Neuronal stem cell (in vitro differentiated cells): ENCODE results near the gene IDE.

ENCODE experiments used
- DNase-seq: peaks from one replicate; pipeline ENCODE4 v3.0.0-alpha.2; 2013; ENCODE audit warnings: low spot score
- H2AFZ ChIP-seq: one replicate; pipeline ENCODE4 v1.6.1; 2013; ENCODE audit warnings: mild to moderate bottlenecking, low read length, inconsistent platforms
- H2AK5ac ChIP-seq: 2 replicates; pipeline ENCODE4 v1.6.1; 2013; ENCODE audit warnings: low read depth, mild to moderate bottlenecking, inconsistent platforms, low read length, moderate library complexity, mixed read lengths
- H2BK120ac ChIP-seq: 2 replicates; pipeline ENCODE4 v1.6.1; 2013; ENCODE audit warnings: low read depth, mild to moderate bottlenecking, inconsistent platforms, low read length, moderate library complexity, mixed read lengths
- H2BK12ac ChIP-seq: one replicate; pipeline ENCODE4 v1.6.1; 2013; ENCODE audit warnings: low read length, inconsistent platforms
- H2BK15ac ChIP-seq: 2 replicates; pipeline ENCODE4 v1.6.1; 2013; ENCODE audit warnings: mild to moderate bottlenecking, low read length, inconsistent platforms, mixed read lengths
- H2BK5ac ChIP-seq: one replicate; pipeline ENCODE4 v1.6.1; 2013; ENCODE audit warnings: inconsistent platforms, mild to moderate bottlenecking, low read length, moderate library complexity
- H3K14ac ChIP-seq: one replicate; pipeline ENCODE4 v1.6.1; 2013; ENCODE audit warnings: low read length, inconsistent platforms
- H3K18ac ChIP-seq: 2 replicates; pipeline ENCODE4 v1.6.1; 2013; ENCODE audit warnings: low read length, inconsistent platforms
- H3K23ac ChIP-seq: 2 replicates; pipeline ENCODE4 v1.6.1; 2013; ENCODE audit warnings: low read depth, mild to moderate bottlenecking, mixed read lengths, low read length, inconsistent platforms; ENCODE audit not compliant: poor library complexity
- H3K27ac ChIP-seq: replicated peaks from 3 replicates; pipeline ENCODE4 v1.5.1; 2013; ENCODE audit warnings: low read length, inconsistent platforms
- H3K27me3 ChIP-seq, 3 experiments: 2 replicates each; pipeline ENCODE4 v1.6.1; 2013; ENCODE audit warnings: low read length in 3 of 3, mild to moderate bottlenecking in 2 of 3, inconsistent platforms in 1 of 3, low read depth in 1 of 3, mixed read lengths in 1 of 3, moderate library complexity in 1 of 3; ENCODE audit not compliant: control insufficient read depth in 3 of 3, insufficient read depth in 3 of 3
- H3K36me3 ChIP-seq, 2 donors: replicated peaks in 1 of 2; 2 replicates each; pipeline ENCODE4 v1.6.1; 2013; ENCODE audit warnings: low read length in 2 of 2; ENCODE audit not compliant: control insufficient read depth in 2 of 2, insufficient read depth in 2 of 2
- H3K4ac ChIP-seq: 2 replicates; pipeline ENCODE4 v1.6.1; 2013; ENCODE audit warnings: inconsistent platforms, mild to moderate bottlenecking, low read length, moderate library complexity
- H3K4me1 ChIP-seq, 2 donors: 1 replicate in 1 of 2; 2 replicates in 1 of 2; pipeline ENCODE4 v1.6.1; 2013; ENCODE audit warnings: low read length in 2 of 2, low read depth in 1 of 2; ENCODE audit not compliant: control insufficient read depth in 2 of 2, insufficient read depth in 1 of 2
- H3K4me2 ChIP-seq: one replicate; pipeline ENCODE4 v1.6.1; 2013; ENCODE audit warnings: mild to moderate bottlenecking, low read length, inconsistent platforms; ENCODE audit not compliant: insufficient read depth, poor library complexity, severe bottlenecking
- H3K4me3 ChIP-seq, 2 donors: 2 replicates each; pipeline ENCODE4 v1.5.1; 2013; ENCODE audit warnings: low read length in 2 of 2, mild to moderate bottlenecking in 2 of 2, inconsistent platforms in 1 of 2, moderate library complexity in 1 of 2
- H3K79me1 ChIP-seq: one replicate; pipeline ENCODE4 v1.6.1; 2013; ENCODE audit warnings: low read depth, mild to moderate bottlenecking, inconsistent platforms, low read length, moderate library complexity
- H3K9ac ChIP-seq: one replicate; pipeline ENCODE4 v1.6.1; 2013; ENCODE audit warnings: mild to moderate bottlenecking, low read depth, low read length, inconsistent platforms; ENCODE audit not compliant: poor library complexity
- H3K9me3 ChIP-seq, 2 donors: replicated peaks in 1 of 2; 2 replicates each; pipeline versions ENCODE3 to v1.6.1; 2013; ENCODE audit warnings: low read length in 2 of 2, mild to moderate bottlenecking in 2 of 2, inconsistent platforms in 1 of 2, low read depth in 1 of 2, mixed read lengths in 1 of 2, moderate library complexity in 1 of 2; ENCODE audit not compliant: control insufficient read depth in 2 of 2, insufficient read depth in 1 of 2
- H4K8ac ChIP-seq: one replicate; pipeline ENCODE4 v1.6.1; 2013; ENCODE audit warnings: low read depth, mild to moderate bottlenecking, inconsistent platforms, low read length, moderate library complexity
- H4K91ac ChIP-seq: one replicate; pipeline ENCODE4 v1.6.1; 2013; ENCODE audit warnings: low read length, low read depth, mild to moderate bottlenecking, inconsistent platforms; ENCODE audit not compliant: poor library complexity
- WGBS, 2 donors: extraction: QIAGEN DNeasy Blood & Tissue Kit; methylation state at CpG; one replicate each; pipeline ENCODE4 v1.1.7; 2013; ENCODE audit warnings: missing lambda C conversion rate in 2 of 2, mixed read lengths in 1 of 2; ENCODE audit not compliant: insufficient read length in 2 of 2, insufficient replicate concordance in 1 of 2; ENCODE audit errors: extremely low coverage in 2 of 2; 5-methylcytosine and 5-hydroxymethylcytosine counted together

IDE gene

GRCh38 chr10:92592761-92593618, 19.1 kb upstream of the IDE start, which contains the start of gene KIF11:
Gene KIF11 (plus strand): TSS chr10:92593130. CDS start chr10:92593376, 246 bp downstream.
- Histone ChIP-seq H2BK120ac (no peak within 1 kb of the TSS), H3K27me3 (no peaks in the 10 kb centered on the region), H4K8ac (no peak within 1 kb of the TSS), H3K4ac (no peak within 1 kb of the TSS), H3K23ac (peak within 1 kb of the TSS; percentile 80), H3K14ac (no peak within 1 kb of the TSS), H3K4me2 (peak within 1 kb of the TSS; percentile 47), H2AK5ac (peak within 1 kb of the TSS; percentile 77), H2BK12ac (no peak within 1 kb of the TSS), H3K9me3 (peaks cover 0 to 18% of the 10 kb centered on the region in 2 donors), H2BK15ac (peak within 1 kb of the TSS; percentile 47), H3K18ac (peak within 1 kb of the TSS; percentile 94), H2BK5ac (peak within 1 kb of the TSS; percentile 88), H3K36me3 (peaks cover 0 to 16% of the 10 kb centered on the region in 2 donors), H2AFZ (peak within 1 kb of the TSS; percentile 95), H3K9ac (peak within 1 kb of the TSS; percentile 88), H3K79me1 (peaks cover 2% of the 10 kb centered on the region), H3K4me1 (peaks cover 0 to 6% of the 10 kb centered on the region in 2 donors), H4K91ac (peak within 1 kb of the TSS; percentile 64), H3K4me3 (peak within 1 kb of the TSS; percentile 78 to 88), H3K27ac (peak within 1 kb of the TSS; percentile 94)
- peak; percentile 92 for DNase-seq
- no CpG with 5 or more reads among the region's 61 CpGs for WGBS, 2 donors

DNA sequence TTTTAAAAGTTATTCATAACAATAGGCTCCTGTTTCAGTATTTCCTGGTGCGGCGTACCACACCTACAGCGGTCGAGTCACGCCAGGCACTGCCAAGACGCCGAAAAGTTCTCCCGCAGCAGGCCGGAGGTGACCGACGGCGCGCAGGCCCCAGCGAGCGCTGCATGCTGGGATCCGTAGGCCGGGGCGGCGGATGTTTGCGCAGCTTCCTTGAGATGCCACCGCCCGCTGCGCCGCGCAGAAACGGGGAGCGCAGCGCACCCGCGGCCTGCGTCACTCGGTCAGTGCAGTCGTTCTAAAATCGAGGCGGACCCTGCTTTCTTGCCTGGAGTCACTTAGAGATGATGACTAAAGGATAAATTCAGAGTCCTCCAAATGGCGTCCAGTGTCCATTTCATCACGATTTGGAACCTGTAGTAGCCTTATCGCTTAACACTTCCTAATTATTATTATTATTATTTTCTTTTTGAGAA, 17.7 kb upstream of the IDE start:
- Histone ChIP-seq H3K14ac (no peak overlapping the region), H3K27me3 (no peaks in the 10 kb centered on the region), H3K23ac (peak overlapping the region; percentile 43), H3K36me3 (peaks cover 0 to 10% of the 10 kb centered on the region in 2 donors), H2BK15ac (no peak overlapping the region), H3K18ac (no peak overlapping the region), H2BK120ac (no peak overlapping the region), H2AK5ac (no peak overlapping the region), H3K9ac (no peak overlapping the region), H3K9me3 (peaks cover 0 to 6% of the 10 kb centered on the region in 2 donors), H3K4me2 (no peak overlapping the region), H3K4ac (no peak overlapping the region), H3K79me1 (peaks cover 2% of the 10 kb centered on the region), H4K91ac (no peak overlapping the region), H3K27ac (peak overlapping the region; percentile 70), H4K8ac (no peak overlapping the region), H3K4me3 (peak overlapping the region in 1 of 2 donors; percentile 9), H3K4me1 (peaks cover 0 to 3% of the 10 kb centered on the region in 2 donors), H2AFZ (peak overlapping the region; percentile 43), H2BK5ac (no peak overlapping the region), H2BK12ac (no peak overlapping the region)
- DNase-seq = peak; percentile 67
- WGBS, 2 donors = no CpG with 5 or more reads among the region's 38 CpGs

GRCh38 chr10:92590623-92591549, 17.0 kb upstream of the IDE start:
- H3K4me2 ChIP-seq = no peak overlapping the region
- no peak overlapping the region for H3K14ac ChIP-seq
- peaks cover 0 to 4% of the 10 kb centered on the region in 2 donors for H3K36me3 ChIP-seq
- no peak overlapping the region for H2AK5ac ChIP-seq
- peaks cover 0 to 3% of the 10 kb centered on the region in 2 donors for H3K4me1 ChIP-seq
- peaks cover 2% of the 10 kb centered on the region for H3K79me1 ChIP-seq
- no peak overlapping the region for H2BK5ac ChIP-seq
- H3K4me3 ChIP-seq = peak overlapping the region in 1 of 2 donors; percentile 9
- DNase-seq = peak; percentile 26
- H3K27me3 ChIP-seq = no peaks in the 10 kb centered on the region
- WGBS, 2 donors = no CpG with 5 or more reads among the region's 19 CpGs
- no peak overlapping the region for H4K91ac ChIP-seq
- peak overlapping the region; percentile 70 for H3K27ac ChIP-seq
- peak overlapping the region; percentile 43 for H2AFZ ChIP-seq
- no peaks in the 10 kb centered on the region for H3K9me3 ChIP-seq
- H2BK120ac ChIP-seq = no peak overlapping the region
- H4K8ac ChIP-seq = no peak overlapping the region
- H3K9ac ChIP-seq = no peak overlapping the region
- no peak overlapping the region for H3K18ac ChIP-seq
- H3K23ac ChIP-seq = no peak overlapping the region
- H3K4ac ChIP-seq = no peak overlapping the region
- H2BK15ac ChIP-seq = no peak overlapping the region
- H2BK12ac ChIP-seq = no peak overlapping the region
